ENCODE measurements around the gene ARFIP2.
A peak's percentile ranks its signal among the peaks of the same experiment; 100 is the strongest.
"Not testable (repeated sequence)": the region's sequence is repeated elsewhere in the genome, so short reads cannot be mapped to it uniquely, and the experiment has no call there.

Gene ARFIP2

GRCh38 chr11:6481012-6481923, at the start of gene ARFIP2, which contains the start of gene TIMM10B:
ARFIP2 (minus strand) TSS chr11:6481331; CDS start chr11:6480421, 910 bp downstream.
TIMM10B (plus strand) TSS chr11:6481501; CDS start chr11:6481517, 16 bp downstream.
- peak; percentile 93 to 98 for DNase-seq (ENCODE audit: extremely low read depth in 1 of 2, low read depth in 1 of 2)

DNA sequence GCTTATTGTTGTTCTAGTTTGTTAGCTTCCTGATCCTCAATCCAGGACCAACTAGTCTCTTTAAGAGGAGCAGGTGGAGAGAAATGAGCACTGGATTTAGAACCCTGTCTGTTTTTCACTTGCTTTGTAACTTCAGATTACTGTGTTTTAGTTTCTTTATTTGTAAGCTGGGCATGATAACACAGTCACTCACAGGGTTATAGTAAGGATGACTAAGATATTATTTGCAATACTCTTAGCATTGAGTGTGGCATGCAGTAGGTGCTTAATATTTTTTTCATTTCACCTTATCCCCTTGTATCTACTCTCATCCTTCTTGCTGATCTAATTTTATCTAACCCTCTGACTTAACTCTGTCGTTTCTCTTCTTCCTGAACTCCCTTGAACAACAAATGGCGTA, 49.7 kb upstream of the ARFIP2 start:
- DNase-seq (ENCODE audit: extremely low read depth in 1 of 2, low read depth in 1 of 2) = no peak

DNA sequence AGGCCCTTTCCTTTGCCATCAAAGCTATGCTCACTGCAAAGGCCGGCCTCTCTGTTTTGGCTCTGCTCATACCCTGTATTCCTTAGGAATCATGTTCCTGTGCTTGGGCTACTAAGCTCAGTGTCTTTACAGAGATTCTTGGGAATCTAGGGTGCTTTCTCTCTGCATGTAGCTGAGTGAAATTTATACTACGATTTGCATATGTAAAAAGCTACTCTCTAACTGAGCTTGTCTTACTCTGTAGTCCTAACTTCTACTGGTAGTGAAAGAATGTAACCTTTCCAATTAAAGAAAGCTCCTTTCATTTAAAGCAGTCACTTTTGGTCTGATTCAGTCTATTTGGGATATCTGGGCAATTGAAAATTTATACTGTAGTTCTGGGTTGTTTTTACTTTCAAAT, 48.1 kb upstream of the ARFIP2 start:
- no peak for DNase-seq (ENCODE audit: extremely low read depth in 1 of 2, low read depth in 1 of 2)

- no peak for DNase-seq (ENCODE audit: extremely low read depth in 1 of 2, low read depth in 1 of 2)
Observed at GRCh38 chr11:6526411-6527135, 45.4 kb upstream of the ARFIP2 start.

DNA sequence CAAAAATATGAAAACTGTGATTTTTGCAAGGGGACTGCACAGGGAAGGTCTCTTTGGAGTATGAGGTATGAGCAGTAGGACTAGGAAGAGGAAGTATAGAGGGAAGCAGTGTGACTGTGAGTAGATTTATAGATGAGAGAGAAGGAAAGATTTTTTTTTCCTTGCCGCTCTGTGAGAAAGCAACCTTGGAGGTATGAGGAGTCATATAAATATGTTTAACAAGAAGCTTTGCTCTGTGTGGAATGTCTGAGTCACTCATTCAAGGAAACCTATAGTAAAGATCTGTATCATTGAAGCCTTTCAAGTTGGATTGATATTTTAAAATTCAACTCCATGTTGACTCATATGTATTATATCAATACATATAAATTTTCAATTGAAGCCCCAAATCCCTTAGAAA, 42.1 kb upstream of the ARFIP2 start:
- no peak for DNase-seq (ENCODE audit: extremely low read depth in 1 of 2, low read depth in 1 of 2)

DNA sequence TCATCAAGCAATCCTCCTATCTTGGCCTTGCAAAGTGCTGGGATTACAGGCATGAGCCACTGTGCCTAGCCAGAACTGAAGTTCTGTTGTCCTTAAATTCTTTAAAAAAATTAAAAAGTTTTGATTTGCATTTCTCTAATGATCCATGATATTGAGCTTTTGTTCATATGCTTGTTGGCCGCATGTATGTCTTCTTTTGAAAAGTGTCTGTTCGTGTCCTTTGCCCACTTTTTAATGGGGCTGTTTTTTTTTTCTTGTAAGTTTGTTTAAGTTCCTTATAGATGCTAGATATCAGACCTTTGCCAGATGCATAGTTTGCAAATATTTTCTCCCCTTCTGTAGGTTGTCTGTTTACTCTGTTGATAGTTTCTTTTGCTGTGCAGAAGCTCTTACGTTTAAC, 40.8 kb upstream of the ARFIP2 start:
- DNase-seq (ENCODE audit: extremely low read depth in 1 of 2, low read depth in 1 of 2) = not testable (repeated sequence)

DNA sequence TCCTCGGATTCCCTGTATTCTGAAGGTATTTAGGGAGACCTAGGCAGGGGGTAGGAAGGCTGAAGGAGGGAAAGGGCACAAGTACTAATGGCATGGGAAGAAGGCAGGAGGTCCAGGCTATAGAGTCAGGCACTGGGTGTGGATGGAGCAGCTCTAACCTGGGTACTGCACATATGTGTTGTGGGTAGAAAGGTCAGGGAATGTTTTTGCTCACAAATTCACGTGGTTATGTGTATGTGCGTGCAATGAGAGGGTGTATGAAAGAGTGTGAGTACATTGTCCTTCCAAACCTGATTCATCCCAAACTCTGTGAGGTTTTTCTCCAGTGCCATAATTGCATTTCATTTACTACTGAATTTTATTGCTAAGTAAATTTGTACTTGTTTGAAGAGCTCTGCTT, 39.1 kb upstream of the ARFIP2 start:
- no peak for DNase-seq (ENCODE audit: extremely low read depth in 1 of 2, low read depth in 1 of 2)

DNA sequence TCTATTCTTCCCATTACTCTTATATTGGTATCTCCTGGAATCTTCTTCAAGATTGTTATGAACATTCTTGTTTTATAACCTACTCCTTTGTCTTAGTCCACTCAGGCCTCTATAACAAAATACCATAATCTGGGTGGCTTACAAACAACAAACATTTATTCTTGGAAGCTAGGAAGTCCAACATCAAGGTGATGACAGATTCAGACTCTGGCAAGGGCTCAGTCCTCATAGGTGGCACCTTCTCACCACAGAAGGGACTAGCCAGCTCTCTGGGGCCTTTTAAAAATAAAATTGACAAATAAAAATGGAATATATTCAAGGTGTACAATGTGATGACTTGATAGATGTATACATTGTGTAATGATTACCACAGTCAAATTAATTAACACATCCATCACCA, 35.7 kb upstream of the ARFIP2 start:
- no peak for DNase-seq (ENCODE audit: extremely low read depth in 1 of 2, low read depth in 1 of 2)

GRCh38 chr11:6505577-6506240, 24.6 kb upstream of the ARFIP2 start:
- no peak for DNase-seq (ENCODE audit: extremely low read depth in 1 of 2, low read depth in 1 of 2)

- no peak for DNase-seq (ENCODE audit: extremely low read depth in 1 of 2, low read depth in 1 of 2)
Observed at GRCh38 chr11:6504166-6504565, 23.0 kb upstream of the ARFIP2 start.

- DNase-seq (ENCODE audit: extremely low read depth in 1 of 2, low read depth in 1 of 2) = no peak
Observed at GRCh38 chr11:6502382-6502781, 21.3 kb upstream of the ARFIP2 start.

GRCh38 chr11:6498544-6498943, 17.4 kb upstream of the ARFIP2 start:
- no peak for DNase-seq (ENCODE audit: extremely low read depth in 1 of 2, low read depth in 1 of 2)

- DNase-seq (ENCODE audit: extremely low read depth in 1 of 2, low read depth in 1 of 2) = no peak
Observed at GRCh38 chr11:6498121-6498520, 17.0 kb upstream of the ARFIP2 start.

DNA sequence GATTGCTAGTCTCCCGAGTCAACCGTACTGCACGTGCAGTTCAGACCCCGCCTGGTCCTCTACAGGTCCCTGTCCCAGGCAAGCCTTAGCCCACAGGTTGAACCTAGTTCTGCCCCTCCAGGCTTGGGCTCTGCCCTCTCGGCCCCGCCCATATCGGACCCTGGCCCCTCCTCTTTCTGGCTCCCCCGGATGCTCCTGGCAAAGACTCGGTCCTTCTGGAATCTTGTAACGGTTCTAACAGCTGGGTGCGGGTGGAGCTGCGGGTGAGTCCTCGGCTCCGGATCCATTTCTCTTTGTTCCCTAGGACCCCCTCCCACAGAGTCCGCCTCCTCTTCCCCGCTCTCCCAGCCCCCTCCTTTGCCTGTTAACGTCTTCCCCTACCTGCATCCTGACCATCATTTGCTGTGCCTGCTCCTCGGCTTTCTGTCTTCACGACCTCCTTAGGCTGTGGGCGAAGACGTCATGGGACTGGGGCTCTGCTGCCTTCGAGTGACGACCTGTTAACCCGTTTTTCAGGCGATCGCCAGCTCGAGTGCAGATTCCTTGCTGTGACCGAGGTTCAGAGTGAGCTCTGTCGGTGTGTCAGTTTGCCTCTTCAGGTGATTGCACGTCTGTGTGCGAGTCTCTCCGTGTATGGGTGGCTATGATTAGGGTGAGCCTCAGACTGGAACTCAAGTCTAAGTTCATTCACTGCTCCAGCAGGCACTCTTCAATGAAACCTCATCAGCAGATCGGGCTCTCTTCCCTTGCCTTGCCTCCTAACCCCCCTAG, 16.1 kb upstream of the ARFIP2 start, which contains the start of gene DNHD1:
TSS of gene DNHD1 (plus strand) at position 212 of the 771 bp plus-strand sequence. CDS start 936 bp downstream, outside the sequence.
- DNase-seq (ENCODE audit: extremely low read depth in 1 of 2, low read depth in 1 of 2) = no peak

GRCh38 chr11:6489306-6489705, 8.2 kb upstream of the ARFIP2 start:
- no peak for DNase-seq (ENCODE audit: extremely low read depth in 1 of 2, low read depth in 1 of 2)

DNA sequence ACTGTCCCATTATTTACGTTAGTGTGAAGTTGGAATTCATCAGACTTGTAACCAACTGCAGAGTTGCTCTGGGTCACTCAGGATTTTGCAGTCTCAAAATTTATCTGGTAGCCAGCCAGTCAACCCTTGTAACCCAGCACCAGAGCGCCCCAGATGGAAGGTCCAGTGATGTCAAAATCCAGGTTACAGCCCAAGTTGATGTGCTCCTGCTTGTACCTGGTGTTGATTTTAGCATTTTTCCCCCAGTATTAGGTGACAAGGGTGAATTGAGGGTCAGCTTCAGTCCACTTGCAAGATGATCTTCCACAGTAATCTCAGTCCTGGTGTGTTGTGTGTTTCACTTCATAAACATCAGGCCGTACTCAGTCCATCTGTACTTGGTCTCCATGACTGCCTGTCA, 7.7 kb upstream of the ARFIP2 start:
- no peak for DNase-seq (ENCODE audit: extremely low read depth in 1 of 2, low read depth in 1 of 2)

- DNase-seq (ENCODE audit: extremely low read depth in 1 of 2, low read depth in 1 of 2) = no peak
Observed at GRCh38 chr11:6488342-6488741, 7.2 kb upstream of the ARFIP2 start.

DNA sequence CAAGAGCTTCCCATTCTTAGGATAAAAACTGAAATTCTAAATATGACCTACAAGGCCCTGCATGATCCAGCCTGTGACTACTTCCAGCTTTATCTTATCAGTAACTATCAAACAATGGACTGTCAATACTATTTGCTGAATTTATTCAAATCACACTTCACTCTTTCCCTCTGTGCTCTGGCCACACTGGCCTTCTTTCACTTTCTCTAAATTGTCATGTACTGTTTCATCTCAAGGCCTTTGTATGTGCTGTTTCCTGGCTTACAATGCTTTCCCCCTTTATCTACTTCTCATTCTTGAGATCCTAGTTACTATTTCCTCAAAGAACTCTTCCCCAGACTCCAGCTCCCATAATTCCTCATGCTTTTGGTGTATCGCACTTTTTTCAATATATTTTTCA, 5.8 kb upstream of the ARFIP2 start:
- DNase-seq (ENCODE audit: extremely low read depth in 1 of 2, low read depth in 1 of 2) = no peak

DNA sequence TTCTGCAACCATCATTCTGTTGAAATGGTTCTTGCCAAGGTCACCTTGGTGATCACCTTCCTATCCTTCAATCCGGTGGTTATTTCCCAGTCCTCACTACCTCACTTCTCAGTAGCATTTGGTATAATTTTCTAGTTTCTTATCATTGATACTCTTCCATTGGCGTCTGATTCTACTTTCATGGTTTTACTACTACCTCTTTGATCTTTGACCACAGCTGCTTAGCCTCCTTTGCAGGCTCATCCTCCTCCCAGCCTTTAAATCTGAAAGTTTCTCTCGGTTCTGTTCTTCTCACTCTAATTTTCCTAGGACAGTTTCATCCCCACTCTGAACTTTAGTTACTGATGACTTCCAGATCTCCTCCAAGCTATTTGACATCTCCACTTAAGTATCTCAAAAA, 5.1 kb upstream of the ARFIP2 start:
- no peak for DNase-seq (ENCODE audit: extremely low read depth in 1 of 2, low read depth in 1 of 2)

DNA sequence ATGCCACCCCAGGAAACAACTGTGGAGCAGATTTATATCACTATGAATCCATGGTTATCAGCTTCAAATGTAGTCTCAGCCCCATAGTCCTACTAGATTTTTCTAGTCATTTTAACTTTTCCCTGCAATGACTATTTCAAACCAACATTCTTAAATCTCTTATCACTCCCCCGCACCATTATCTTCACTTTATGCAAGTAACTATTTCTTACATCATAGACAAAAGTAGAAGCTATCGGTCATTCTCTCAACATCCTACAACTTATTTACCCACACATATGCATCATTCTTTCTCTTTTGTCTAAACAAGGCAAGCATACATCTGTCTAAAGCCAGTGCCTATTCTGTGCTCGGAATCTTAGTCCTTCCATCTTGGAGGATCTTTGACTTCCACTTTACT, 4.5 kb upstream of the ARFIP2 start:
- no peak for DNase-seq (ENCODE audit: extremely low read depth in 1 of 2, low read depth in 1 of 2)

DNA sequence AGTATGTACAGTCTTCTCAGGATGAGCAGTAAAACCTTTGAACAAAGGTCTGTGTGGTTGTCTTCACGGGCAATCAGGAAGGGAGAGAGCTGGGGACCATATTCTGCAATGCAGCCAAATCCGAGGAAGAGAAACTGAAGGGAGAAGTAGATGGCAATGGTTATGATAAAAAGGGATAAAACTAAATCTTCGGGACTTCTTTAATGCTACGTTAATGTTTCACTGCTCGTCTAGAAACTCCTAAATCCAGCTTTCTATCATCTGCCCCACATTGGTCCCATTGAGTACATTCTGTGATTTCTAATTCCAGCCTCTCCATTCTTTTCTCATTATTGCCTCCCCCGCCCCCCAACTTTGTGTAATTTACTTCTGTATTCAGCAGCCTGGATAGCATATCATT, 1.9 kb upstream of the ARFIP2 start:
- no peak for DNase-seq (ENCODE audit: extremely low read depth in 1 of 2, low read depth in 1 of 2)

All from stimulated activated CD8-positive, alpha-beta memory T cell treated with anti-CD3 and anti-CD28 coated beads, Interleukin-7, amount 100 ng/mL, for 48 hours (primary cell).